Chondrocyte (in vitro differentiated cells): Measurements from ENCODE around the gene SLC40A1. TPM values are rescaled to one million over a fixed set of nuclear protein-coding genes. Genes with fewer than 3 reads are reported as not detected.

Source experiments
- DNase-seq: peaks from one replicate; pipeline ENCODE4 v3.0.0; 2021; ENCODE audit warnings: mixed read lengths, low spot score
- H3K27ac Mint-ChIP-seq: one replicate; pipeline ENCODE4 v1.8.0; 2021; ENCODE audit warnings: mild to moderate bottlenecking, moderate library complexity, mixed read lengths; ENCODE audit not compliant: unreplicated experiment
- H3K27me3 Mint-ChIP-seq: 2 replicates; pipeline ENCODE4 v1.8.0; 2021; ENCODE audit warnings: low read depth, mixed read lengths
- H3K36me3 Mint-ChIP-seq: 2 replicates; pipeline ENCODE4 v1.8.0; 2021; ENCODE audit warnings: low read depth, mixed read lengths
- H3K4me1 Mint-ChIP-seq: 2 replicates; pipeline ENCODE4 v1.8.0; 2021; ENCODE audit warnings: low read depth, mild to moderate bottlenecking, mixed read lengths
- H3K4me3 Mint-ChIP-seq: one replicate; pipeline ENCODE4 v1.8.0; 2021; ENCODE audit warnings: mild to moderate bottlenecking, moderate library complexity, mixed read lengths; ENCODE audit not compliant: unreplicated experiment
- H3K9me3 Mint-ChIP-seq: 2 replicates; pipeline ENCODE4 v1.8.0; 2021; ENCODE audit warnings: low read depth, mixed read lengths
- total RNA-seq: library from RNA; stranded (reverse); gene quantifications from 3 replicates; pipeline ENCODE4 v1.2.1, GENCODE V29; 2021
- TF ChIP-seq, protein P1 (sequence below): fragments of 200-600 bp; sonication (generic); IDR thresholded peaks from 2 replicates; pipeline ENCODE4 v1.5.0; 2021; ENCODE audit warnings: antibody characterized with exemption, mild to moderate bottlenecking, moderate library complexity

SLC40A1 gene
- total RNA-seq, 1 donor from 2014 or later: 20.3 TPM

DNA sequence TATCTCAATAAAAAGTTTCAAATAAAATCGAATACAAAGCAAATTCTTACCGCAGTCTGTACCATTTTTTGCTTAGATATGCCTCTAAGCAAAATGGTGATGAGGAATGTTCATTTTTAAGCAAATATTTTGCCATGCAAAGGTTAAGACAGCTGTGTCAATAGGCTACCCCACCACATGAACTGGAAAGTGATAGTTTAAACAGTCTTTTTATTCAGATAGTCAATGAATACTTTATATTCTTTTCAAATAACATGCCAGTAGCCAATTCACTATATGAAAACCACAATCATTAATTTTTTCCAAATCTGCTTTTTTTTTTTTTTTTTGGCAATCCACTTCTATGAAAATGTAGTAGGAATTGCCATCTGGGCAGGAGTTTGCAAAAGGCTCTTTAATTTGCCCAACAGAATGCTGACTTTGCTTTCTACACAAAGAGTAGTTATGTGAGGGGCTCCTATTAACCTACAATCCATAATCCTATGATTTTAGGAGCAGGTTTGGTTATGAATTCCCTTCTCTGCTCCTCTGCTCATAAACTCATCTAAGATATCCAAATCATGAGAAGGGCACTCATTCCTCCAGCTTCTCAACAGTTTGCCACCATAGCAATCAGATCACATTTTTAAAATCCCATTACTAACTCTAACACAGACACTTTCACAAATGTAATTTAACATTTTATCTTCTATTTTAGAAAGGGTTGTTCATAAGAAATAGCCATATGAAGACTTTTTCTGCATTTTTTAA lies 69.2 kb downstream of the SLC40A1 start:
- peaks cover 4% of the 10 kb centered on the region for H3K4me1 Mint-ChIP-seq
- TF ChIP-seq, protein P1, sequence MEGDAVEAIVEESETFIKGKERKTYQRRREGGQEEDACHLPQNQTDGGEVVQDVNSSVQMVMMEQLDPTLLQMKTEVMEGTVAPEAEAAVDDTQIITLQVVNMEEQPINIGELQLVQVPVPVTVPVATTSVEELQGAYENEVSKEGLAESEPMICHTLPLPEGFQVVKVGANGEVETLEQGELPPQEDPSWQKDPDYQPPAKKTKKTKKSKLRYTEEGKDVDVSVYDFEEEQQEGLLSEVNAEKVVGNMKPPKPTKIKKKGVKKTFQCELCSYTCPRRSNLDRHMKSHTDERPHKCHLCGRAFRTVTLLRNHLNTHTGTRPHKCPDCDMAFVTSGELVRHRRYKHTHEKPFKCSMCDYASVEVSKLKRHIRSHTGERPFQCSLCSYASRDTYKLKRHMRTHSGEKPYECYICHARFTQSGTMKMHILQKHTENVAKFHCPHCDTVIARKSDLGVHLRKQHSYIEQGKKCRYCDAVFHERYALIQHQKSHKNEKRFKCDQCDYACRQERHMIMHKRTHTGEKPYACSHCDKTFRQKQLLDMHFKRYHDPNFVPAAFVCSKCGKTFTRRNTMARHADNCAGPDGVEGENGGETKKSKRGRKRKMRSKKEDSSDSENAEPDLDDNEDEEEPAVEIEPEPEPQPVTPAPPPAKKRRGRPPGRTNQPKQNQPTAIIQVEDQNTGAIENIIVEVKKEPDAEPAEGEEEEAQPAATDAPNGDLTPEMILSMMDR: no peak
- no peak for DNase-seq
- peaks cover 7% of the 10 kb centered on the region for H3K9me3 Mint-ChIP-seq
- no peak overlapping the region for H3K27ac Mint-ChIP-seq
- H3K27me3 Mint-ChIP-seq: no peaks in the 10 kb centered on the region
- H3K4me3 Mint-ChIP-seq: no peak overlapping the region
- H3K36me3 Mint-ChIP-seq: peaks cover 7% of the 10 kb centered on the region

Other genes starting within 250 kb of the SLC40A1 start
- 24.7 to 46.9 TPM (median 27.3 TPM) in 3 replicates for gene WDR75, start 139.3 kb downstream of the SLC40A1 start, total RNA-seq
- gene ASNSD1, start 80.7 kb upstream of the SLC40A1 start, total RNA-seq: 36.1 to 43.1 TPM (median 39.5 TPM) in 3 replicates
- gene ANKAR, start 93.9 kb upstream of the SLC40A1 start, total RNA-seq: 4.0 to 6.4 TPM (median 4.4 TPM) in 3 replicates
- 5.1 to 10.5 TPM (median 6.4 TPM) in 3 replicates for gene OSGEPL1, start 182.0 kb upstream of the SLC40A1 start, total RNA-seq
- gene ORMDL1, start 203.6 kb upstream of the SLC40A1 start, total RNA-seq: 50.8 to 61.7 TPM (median 50.9 TPM) in 3 replicates
- gene PMS1, start 203.7 kb upstream of the SLC40A1 start, total RNA-seq: 23.9 to 37.1 TPM (median 25.1 TPM) in 3 replicates